Activated T-helper 1 cell treated with anti-CD3 and anti-CD28 coated beads, Interleukin-2, amount 50 U/mL, for 16 hours (primary cell): ENCODE results near the gene DOCK8.

ENCODE experiments used
- DNase-seq, 2 donors: peaks; one replicate each; pipeline ENCODE4 v3.0.0-alpha.2; 2020; ENCODE audit warnings: low read depth in 1 of 2, low spot score in 1 of 2

DOCK8 gene

DNA sequence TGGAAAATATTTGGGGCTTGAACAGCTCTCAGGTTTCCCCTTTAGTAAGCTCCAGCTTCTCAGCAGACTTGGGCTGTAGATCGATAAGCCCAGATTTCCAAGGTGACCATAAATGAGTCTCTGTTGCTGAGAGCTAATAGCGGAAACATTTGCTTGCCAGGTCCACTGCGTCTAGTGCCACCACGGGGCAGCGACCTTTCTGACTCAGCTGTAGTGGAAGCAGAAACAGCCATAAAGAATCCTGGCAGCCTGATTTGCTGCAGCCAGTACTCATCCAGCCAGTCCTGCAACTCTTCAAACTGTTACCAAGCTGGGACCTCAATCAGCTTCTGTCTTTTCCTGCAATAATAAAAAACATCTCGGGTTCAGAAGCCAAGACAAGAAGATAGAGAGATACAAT lies 241.7 kb downstream of the DOCK8 start:
- no peak for DNase-seq

DNA sequence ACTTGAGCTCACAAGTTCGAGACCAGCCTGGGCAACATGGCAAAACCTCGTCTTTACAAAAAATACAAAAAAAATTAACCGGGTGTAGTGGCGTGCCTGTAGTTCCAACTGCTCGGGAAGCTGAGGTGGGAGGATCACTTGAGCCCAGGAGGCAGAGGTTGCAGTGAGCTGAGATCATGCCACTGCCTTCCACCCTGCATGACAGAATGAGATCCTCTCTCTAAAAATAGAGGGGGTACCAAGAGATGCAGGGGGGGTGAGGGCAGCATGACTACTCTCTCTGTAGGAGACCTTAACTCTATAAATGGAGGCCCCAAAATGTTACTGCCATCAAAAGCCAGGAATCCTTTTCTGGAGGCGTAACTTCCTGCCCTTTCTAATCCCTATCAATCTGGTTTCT lies 243.9 kb downstream of the DOCK8 start:
- DNase-seq = no peak

DNA sequence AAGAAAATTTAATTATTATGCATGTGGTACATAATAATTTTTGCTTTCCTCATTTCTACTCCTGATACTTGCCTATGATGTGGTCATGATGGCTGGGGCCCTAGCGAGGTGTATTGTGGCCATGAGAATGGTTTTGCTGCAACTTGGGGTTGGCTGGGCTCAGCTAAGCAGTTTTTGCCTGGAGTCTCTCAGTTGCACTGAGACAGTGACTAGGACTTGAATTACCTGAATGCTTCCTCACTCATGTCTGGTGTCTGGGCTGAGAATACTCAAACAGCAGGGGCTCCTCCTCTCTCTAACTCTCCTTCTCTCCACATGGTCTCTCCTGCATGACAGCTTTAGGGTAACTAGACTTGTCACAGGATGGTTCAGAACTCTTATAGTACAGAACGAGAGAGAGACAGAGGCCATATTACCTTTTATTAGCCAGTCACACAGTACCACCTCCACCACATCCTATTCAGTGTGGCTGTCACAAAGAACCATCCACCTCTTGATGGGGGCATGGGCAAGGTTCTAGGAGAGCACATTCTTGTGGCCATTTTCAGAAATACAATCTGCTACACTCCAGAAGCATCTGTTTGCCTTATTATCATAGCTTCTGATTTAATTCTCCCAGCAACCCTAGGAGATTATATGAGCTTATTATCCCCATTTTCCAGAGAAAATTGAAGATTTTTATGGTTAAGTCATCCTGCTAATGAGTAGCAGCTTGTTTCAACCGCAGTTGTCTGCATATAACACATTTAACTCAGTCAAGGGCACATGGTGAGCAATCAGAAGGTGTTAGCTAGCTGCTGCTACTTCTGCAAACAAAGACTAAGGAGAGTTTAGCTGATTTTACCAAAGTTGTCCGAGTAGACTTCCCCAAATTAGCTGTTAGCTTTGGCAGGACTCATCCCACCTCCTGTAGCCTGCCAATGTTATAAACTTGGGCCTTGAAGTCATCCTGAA lies 245.1 kb downstream of the DOCK8 start:
- DNase-seq = no peak

DNA sequence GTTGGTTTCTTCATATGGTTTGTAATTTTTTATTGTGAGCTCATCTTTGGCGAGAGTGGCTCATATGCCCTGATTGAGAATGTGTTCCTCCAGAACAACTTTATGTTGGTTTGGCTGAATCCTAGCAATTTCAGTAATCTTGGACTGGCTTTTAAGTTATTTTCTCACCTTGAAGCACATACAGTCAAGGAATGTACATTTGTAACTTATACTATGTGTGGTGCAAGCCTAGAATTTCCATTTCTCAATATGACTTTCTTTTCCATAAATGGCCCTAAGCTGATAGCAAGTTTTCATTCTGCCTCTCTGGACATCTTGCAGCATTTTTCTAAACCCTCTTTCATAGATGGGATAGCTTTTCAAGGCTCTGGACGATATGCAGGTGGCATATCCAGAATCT lies 247.5 kb downstream of the DOCK8 start:
- DNase-seq = no peak

DNA sequence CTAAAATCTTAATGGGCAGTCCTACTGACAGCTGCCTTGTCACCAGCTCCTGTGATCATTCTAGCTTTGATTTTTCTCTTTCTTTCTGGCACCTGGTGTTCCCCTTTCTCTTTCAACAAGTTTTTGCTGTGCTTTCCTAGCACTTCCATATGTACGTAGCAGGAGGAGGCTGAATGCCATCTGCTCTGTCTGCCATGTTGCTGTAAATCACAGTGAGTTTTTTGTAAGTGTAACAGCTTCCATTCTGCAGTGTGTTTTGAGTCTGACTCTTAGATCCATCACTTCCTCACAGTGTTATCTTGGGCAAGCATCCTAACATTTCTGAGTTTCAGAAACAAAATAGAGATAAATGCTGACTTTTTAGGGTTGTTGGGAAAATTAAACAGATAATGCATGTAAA lies 247.9 kb downstream of the DOCK8 start:
- DNase-seq = no peak

DNA sequence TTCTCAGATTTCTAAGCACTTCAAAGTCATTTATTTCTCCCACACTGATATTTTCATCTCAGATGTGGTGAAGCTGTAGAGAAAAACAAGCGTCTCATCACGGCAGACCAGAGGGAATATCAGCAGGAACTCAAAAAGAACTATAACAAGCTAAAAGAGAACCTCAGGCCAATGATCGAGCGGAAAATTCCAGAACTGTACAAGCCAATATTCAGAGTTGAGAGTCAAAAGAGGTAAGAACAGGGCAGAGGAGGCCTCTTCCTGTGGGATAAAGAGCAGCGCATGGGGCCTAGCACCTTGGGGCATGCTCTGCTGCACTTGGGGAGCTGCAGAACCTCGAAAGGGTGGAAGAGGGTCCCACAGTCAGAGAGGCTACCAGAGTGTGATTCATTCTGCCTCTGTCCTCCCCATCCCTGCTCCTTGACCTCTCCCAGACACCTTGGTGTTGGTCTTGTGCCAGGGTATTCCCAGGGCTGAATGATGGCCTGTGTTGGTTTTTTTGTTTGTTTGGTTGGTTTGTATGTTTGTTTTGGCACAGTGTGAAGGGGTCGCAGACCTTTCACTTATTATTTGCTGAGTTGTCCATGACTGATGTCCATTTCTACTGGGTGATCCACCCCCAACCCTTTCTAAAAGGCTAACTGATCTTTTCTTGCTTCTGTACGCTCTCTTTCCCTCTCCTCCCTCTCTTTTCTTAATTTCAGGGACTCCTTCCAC lies 248.9 kb downstream of the DOCK8 start:
- no peak for DNase-seq

DNA sequence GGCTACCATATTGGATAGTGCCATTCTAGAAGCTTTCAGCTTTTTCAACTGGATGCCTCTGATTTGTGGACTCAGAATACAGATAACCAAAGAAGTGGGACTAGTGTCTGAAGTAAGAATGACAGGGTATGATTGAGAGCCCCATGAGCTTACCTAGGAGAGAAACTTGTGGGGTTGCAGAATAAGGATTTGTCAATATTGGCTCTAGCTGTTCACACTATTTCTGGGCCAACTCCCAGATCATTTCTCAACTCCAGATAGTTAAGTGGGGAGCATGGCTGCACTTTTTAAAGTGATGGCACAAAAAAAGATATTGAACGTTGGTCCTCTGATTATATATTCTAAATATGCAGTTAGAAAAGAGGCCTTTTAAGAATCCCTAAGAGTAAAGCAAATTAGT lies 252.1 kb downstream of the DOCK8 start:
- DNase-seq = no peak

DNA sequence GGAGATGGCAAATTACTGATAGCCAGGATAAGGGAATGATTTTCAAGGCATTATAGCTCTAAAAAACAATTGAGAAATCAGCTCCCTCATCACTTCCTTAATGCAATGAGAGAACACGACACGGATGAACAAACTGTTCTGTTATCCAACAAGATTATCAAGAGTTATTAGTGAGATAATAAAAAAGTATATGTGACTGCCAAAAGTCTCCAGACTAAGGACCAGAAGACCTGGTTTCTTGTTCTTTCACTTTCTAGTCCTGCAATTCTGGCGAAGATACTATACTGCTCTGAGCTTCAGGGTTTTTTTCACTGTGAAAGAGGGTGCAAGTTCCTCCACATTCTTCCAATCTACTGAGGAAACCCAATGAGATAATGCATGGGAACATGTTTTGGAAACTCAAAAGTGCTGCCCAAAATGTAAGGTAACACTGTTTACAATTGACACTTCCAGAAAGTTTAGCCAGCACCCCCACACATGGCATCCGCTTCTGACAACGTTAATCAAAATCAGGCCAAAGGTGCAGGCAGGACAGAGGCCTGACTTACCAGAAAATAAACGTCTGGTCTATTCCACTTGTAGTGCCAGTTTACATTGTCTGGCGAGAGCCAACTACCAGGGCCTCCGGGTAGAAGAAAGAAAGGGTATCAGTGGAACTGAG lies 254.2 kb downstream of the DOCK8 start:
- no peak for DNase-seq

DNA sequence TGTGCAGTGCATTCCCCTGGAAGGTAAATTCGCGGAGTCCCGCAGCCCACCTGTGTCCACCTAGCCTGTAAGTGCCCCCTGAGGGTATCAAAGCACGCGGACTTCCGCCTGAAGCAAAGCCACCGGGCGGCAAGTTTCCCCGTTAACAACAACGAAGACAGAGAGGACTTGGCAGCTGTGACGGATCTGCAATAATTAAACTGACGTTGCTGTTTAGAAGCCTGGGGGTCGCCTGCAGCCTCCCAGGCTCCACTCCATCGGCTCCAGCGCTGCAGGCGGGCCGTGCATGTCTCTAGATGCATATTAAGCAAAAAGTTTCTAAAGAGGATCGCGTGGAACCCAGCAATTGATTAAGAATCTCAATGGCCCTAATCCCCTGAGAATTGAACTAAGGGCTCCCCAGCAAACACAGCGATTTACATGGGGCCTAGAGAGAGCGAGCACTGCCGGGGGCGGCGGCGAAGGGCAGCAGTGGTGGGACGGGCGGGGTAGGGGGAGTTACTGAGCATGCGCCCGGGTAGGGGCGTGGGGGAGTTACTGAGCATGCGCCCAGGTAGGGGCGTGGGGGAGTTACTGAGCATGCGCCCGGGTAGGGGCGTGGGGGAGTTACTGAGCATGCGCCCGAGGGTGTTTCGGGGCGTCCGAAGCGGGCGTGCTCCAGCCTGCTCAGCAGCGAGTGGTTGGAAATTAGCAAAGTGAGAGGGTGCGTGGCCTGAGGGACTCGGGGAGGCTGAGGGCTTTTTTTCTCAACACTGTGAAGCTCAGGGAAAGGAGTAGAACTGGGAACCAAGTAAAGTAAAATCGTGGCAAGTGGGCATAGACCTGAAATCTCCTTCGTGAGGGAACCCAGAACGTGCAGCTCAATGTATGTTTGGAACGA lies 255.2 kb downstream of the DOCK8 start:
- peak; percentile 73 to 90 for DNase-seq

DNA sequence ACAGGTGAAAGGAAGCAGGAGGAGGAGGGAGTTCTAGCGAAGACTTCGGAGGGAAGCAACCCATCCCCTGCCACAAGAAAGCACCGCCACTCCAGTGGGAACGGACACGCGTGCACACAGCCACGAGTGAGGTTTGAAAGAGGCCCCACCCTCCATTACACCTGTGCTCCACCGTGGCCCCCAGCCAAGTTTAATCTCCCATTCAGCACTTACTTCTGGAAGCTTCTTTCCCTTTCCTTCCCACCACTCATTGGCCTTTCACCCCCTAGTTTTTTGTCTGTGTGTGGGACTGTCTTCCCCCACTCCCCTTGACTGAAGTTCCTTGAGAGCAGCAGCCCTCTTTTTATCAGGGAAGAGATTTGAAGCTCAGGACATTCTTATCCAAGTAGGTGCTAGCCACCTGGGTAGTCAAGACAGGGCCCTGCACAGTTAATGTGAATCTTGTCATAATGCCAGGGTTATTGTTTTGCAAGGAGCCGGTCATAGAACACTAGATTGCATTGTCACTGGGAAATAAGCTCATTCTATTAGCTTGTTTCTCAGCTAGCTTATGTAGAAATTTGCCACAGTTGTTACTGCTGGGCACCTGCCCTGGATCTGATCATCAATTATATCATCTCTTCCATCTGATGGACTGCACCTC lies 256.0 kb downstream of the DOCK8 start:
- DNase-seq = no peak

DNA sequence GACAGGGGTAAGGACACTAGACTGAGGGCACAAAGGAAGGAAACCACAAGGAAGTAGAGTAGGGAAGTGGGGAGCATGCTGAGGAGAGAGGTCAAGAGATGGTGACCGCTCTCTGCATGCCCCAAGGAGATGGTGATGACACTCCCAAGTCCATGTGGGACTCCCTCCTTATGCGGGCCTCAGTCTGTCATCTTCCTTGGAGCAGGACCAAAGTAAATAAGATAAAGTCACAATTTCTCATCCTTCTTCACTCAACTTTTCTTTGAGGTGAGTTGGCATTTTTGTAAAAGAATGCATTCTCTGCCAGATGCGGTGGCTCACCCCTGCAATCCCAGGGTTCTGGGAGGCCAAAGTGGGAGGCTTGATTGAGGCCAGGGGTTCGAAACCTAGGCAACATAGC lies 256.7 kb downstream of the DOCK8 start:
- DNase-seq = no peak

DNA sequence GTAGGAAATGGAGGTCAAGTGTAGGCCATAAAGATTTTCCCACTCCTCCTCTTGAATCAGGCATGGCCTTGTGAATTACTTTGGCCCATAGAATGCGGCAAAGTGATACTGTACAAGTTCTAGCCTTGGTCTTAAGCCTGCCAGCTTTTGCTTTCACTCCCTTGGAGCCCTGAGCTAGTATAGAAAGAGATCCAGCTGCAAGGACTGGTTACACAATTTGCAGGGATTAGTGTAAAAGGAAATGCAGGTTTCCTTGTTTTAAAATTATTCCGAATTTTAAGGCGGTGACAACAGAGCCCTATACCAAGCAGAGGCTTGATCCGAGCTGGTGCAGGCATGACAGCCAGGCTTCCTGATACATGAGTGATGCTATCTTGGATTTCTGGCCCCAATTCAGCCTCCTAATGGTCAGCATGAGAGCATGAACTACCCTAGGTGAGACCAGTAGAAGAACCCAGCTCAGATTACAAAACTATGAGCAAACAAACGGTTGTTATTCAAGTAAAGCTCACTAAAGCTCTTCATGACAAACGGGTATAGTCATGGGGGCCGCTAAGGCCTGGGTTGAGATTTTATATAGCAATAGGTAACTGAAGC lies 257.9 kb downstream of the DOCK8 start:
- DNase-seq = no peak

DNA sequence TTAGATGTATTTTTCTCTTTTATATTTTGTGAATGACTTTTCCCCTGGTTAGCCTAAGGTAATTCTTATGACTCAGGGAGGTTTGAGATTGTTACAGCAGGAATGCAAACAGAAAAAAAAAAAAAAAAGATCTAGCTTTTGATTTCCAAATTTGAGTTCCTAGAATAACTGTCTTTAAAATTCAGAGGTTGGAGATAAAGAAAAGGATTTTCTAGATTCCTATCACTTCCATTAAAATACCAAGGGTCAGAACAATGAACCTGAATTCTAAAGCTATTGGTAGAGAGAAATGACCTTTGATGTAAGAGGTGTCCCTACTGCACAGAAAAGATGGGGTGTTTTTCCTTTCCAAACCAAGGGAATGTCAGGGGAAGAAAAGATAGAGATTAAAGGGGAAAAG lies 262.5 kb downstream of the DOCK8 start:
- no peak for DNase-seq

DNA sequence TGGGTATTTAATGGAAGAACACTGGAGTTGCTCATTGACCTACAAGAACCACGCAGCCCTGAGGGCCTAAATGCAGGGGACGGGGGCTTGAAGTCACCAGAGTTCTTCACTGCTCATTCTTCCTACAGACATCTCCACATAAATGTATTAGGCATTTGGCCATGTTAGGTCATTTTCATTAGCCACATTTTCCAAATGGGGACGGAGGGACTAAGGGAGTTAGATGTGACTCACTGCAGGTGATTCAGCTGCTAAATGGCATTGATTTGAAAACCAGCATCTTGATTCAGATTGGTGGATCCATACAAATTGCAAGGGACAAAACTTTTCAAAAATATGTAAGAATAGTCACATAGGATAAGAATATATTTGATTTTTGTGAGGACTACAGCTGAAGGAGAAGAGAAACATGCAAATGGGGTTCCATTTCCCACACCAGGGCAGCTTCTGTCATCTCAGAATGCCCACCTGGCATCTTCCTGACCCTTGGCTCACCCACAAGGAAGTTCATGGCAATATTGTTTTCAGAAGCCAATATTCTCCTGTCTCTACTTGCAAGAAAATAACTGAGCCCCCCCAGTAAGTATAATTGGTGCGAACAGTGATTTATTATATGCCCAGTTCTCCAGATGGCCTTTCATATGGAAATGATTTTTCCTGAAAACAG lies 264.8 kb downstream of the DOCK8 start:
- no peak for DNase-seq

DNA sequence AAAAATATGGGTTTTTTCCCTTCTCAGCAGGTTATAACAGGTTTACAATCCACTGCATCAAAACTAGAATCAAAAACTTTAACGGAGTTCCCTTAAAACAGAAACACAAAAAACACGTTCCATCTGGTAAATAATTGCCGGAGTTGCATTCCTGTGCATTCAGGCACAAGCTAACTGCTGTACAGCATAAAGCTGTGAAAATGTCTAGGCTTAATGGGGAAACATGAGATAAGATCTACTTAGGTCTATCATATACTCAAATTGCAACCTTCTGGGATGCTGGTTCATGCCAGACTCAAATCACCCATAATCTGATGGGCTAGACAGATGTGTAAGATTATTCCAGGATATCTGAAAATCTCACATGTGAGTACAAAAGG lies 265.3 kb downstream of the DOCK8 start:
- no peak for DNase-seq

DNA sequence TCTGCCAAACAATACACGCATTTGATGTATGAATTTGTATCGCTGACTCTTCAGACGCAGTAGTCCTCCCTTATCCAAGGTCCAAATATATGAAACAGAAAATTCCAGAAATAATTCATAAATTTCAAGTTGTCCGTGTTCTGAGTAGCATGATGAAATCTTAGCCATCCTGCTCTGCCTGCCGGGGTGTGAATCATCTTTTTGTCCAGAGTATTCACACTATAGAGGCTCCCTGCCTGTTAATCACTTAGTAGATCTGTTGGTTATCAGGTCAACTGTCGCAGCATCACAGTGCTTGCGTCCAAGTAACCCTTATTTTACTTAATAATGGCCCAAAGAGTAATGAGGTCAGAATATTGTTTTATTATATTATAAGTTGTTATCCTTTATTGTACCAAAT lies 268.1 kb downstream of the DOCK8 start:
- DNase-seq = no peak

DNA sequence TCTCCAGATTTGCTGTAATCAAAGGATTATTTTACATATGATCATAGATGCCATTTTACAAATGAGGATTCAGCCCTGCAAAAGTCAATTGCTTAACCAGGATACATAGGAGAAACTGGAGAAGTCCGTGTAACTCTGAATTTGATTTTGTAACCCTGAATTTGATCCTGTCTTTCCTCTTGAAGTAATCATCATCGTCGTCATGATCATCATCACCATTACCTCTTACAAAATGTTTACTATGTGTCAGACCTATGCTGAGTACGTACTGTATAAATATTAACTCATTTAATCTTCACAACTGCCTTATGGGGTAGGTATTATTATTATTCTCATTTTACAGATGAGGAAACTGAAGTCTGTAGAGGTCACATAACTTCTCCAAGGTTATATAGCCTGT lies 271.5 kb downstream of the DOCK8 start:
- no peak for DNase-seq

DNA sequence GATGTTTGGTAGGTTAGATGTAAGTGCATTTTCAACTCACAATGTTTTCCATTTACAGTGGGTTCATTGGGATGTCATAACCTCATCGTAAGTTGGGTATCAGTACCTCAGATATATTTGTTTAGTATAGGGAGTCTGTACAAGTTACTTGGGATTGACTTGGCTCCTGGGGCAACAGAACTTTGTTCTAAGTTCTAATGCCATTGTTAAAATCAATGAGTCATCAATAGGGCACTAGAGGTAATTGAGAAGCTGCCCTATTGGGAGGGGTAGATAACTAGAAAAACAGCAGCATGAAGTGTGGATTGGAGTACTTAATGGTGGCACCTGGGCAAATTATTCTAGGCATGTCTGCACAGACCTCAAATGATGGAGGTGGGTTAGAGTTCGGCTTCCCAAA lies 272.8 kb downstream of the DOCK8 start:
- DNase-seq = no peak

DNA sequence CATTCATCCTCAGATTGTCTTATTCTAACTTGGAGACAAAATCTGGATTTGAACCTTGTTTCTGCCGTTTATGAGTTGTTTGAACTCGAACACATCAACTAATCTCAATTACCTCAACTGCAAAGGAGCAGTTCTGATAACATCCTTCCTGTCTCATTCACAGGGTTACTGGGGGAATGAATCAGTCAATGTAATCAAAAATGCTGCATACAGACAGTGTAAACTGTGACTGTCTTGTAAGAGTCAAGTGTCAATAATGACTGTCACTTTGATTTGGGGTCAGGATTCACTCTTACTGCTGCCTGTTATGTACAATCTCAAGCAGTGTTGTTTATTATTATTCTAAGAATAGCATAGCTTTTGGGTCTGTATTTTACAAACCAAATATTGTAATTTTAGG lies 273.8 kb downstream of the DOCK8 start:
- DNase-seq = no peak
